Measurements from ENCODE around the gene SLC13A5. TPM values are rescaled to one million over a fixed set of nuclear protein-coding genes. Genes with fewer than 3 reads are reported as not detected.

Gene SLC13A5
- total and polyA plus RNA-seq, 5 experiments from 2014 or later: 0.43 TPM; not detected in 4

GRCh38 chr17:6708357-6708961, 4.7 kb downstream of the SLC13A5 start:
- no peak overlapping the region for H3K4me3 Mint-ChIP-seq
- H3K27ac Mint-ChIP-seq: no peak overlapping the region
- H3K9me3 Mint-ChIP-seq: no peaks in the 10 kb centered on the region
- DNase-seq (peak in 1 of 10 donors; percentile 30), ATAC-seq (no peak)
- no peaks in the 10 kb centered on the region for H3K36me3 Mint-ChIP-seq
- H3K4me1 Mint-ChIP-seq: peaks cover 7 to 15% (median 13%) of the 10 kb centered on the region in 4 donors
- peaks cover 33 to 85% (median 62%) of the 10 kb centered on the region in 5 donors for H3K27me3 Mint-ChIP-seq
- POLR2A ChIA-PET: no interaction called here

- Mint-ChIP-seq H3K4me1 (peaks cover under 1 to 6% (median 5%) of the 10 kb centered on the region in 4 donors), H3K27ac (no peak overlapping the region), H3K36me3 (no peaks in the 10 kb centered on the region), H3K9me3 (no peaks in the 10 kb centered on the region), H3K4me3 (no peak overlapping the region), H3K27me3 (peaks cover 27 to 78% (median 56%) of the 10 kb centered on the region in 5 donors)
- ATAC-seq: no peak
- POLR2A ChIA-PET: no interaction called here
- DNase-seq: peak in 1 of 10 donors; percentile 14
Observed at GRCh38 chr17:6706996-6707395, 6.2 kb downstream of the SLC13A5 start.

DNA sequence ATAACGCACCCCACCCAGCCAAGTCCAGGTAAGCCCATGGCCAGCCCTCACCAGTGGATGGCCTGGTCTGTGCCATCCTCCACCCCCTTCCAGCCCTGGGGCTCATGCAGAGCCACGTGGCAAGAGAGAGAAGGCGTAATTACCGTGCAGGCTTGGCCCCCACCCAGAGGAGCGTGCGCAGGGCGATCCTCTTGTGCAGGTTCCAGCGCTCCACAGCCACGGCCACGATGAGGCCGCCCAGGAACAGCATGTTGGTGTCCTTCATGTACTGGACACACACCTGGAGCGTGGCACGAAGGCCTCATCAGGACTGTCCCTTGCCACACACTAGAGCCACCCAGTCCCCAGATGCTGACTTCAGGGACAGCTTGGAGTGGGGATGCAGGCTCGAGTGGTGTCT, 6.7 kb downstream of the SLC13A5 start:
- no peak for ATAC-seq
- no peak overlapping the region for H3K27ac Mint-ChIP-seq
- H3K4me3 Mint-ChIP-seq: no peak overlapping the region
- DNase-seq: no peak
- no peaks in the 10 kb centered on the region for H3K9me3 Mint-ChIP-seq
- no peaks in the 10 kb centered on the region for H3K36me3 Mint-ChIP-seq
- peaks cover 24 to 73% (median 51%) of the 10 kb centered on the region in 5 donors for H3K27me3 Mint-ChIP-seq
- POLR2A ChIA-PET: no interaction called here
- peaks cover 0 to 5% (median 3%) of the 10 kb centered on the region in 4 donors for H3K4me1 Mint-ChIP-seq

GRCh38 chr17:6704470-6705052, 8.6 kb downstream of the SLC13A5 start:
- ATAC-seq (no peak), DNase-seq (peak in 1 of 10 donors; percentile 8)
- Mint-ChIP-seq H3K9me3 (no peaks in the 10 kb centered on the region), H3K27ac (peak overlapping the region in 1 of 10 donors; percentile 46), H3K27me3 (peaks cover 16 to 53% (median 36%) of the 10 kb centered on the region in 5 donors), H3K4me3 (no peak overlapping the region), H3K4me1 (peaks cover 0 to 4% (median 2%) of the 10 kb centered on the region in 4 donors), H3K36me3 (no peaks in the 10 kb centered on the region)
- POLR2A ChIA-PET: no interaction called here

- ATAC-seq (no peak), DNase-seq (peak in 1 of 10 donors; percentile 44)
- Mint-ChIP-seq H3K36me3 (no peaks in the 10 kb centered on the region), H3K4me3 (no peak overlapping the region), H3K4me1 (peaks cover 0 to 4% (median 2%) of the 10 kb centered on the region in 4 donors), H3K27me3 (peaks cover 13 to 45% (median 29%) of the 10 kb centered on the region in 5 donors), H3K9me3 (no peaks in the 10 kb centered on the region), H3K27ac (no peak overlapping the region)
- POLR2A ChIA-PET: no interaction called here
Observed at GRCh38 chr17:6703751-6704150, 9.4 kb downstream of the SLC13A5 start.

GRCh38 chr17:6702567-6703215, 10.5 kb downstream of the SLC13A5 start:
- Mint-ChIP-seq H3K4me3 (no peak overlapping the region), H3K4me1 (peaks cover 0 to 4% (median 2%) of the 10 kb centered on the region in 4 donors), H3K27ac (no peak overlapping the region), H3K27me3 (peaks cover 6 to 35% (median 20%) of the 10 kb centered on the region in 5 donors), H3K9me3 (no peaks in the 10 kb centered on the region), H3K36me3 (no peaks in the 10 kb centered on the region)
- DNase-seq (no peak), ATAC-seq (no peak)
- POLR2A ChIA-PET: no interaction called here

GRCh38 chr17:6701719-6702118, 11.4 kb downstream of the SLC13A5 start:
- Mint-ChIP-seq H3K27ac (no peak overlapping the region), H3K9me3 (no peaks in the 10 kb centered on the region), H3K27me3 (peaks cover under 1 to 25% (median 13%) of the 10 kb centered on the region in 5 donors), H3K4me1 (peaks cover 0 to 4% (median 2%) of the 10 kb centered on the region in 4 donors), H3K36me3 (no peaks in the 10 kb centered on the region), H3K4me3 (no peak overlapping the region)
- ATAC-seq: peak; percentile 61 to 70
- DNase-seq: peak in 9 of 10 donors; percentile 15 to 68 (median 25)
- POLR2A ChIA-PET: no interaction called here

GRCh38 chr17:6700948-6701307, 12.2 kb downstream of the SLC13A5 start:
- Mint-ChIP-seq H3K4me1 (peaks cover 0 to 4% (median 2%) of the 10 kb centered on the region in 4 donors), H3K27ac (no peak overlapping the region), H3K9me3 (no peaks in the 10 kb centered on the region), H3K36me3 (no peaks in the 10 kb centered on the region), H3K4me3 (no peak overlapping the region), H3K27me3 (peaks cover 0 to 29% (median 12%) of the 10 kb centered on the region in 5 donors)
- DNase-seq (peak in 1 of 10 donors; percentile 11), ATAC-seq (no peak)
- POLR2A ChIA-PET: no interaction called here

DNA sequence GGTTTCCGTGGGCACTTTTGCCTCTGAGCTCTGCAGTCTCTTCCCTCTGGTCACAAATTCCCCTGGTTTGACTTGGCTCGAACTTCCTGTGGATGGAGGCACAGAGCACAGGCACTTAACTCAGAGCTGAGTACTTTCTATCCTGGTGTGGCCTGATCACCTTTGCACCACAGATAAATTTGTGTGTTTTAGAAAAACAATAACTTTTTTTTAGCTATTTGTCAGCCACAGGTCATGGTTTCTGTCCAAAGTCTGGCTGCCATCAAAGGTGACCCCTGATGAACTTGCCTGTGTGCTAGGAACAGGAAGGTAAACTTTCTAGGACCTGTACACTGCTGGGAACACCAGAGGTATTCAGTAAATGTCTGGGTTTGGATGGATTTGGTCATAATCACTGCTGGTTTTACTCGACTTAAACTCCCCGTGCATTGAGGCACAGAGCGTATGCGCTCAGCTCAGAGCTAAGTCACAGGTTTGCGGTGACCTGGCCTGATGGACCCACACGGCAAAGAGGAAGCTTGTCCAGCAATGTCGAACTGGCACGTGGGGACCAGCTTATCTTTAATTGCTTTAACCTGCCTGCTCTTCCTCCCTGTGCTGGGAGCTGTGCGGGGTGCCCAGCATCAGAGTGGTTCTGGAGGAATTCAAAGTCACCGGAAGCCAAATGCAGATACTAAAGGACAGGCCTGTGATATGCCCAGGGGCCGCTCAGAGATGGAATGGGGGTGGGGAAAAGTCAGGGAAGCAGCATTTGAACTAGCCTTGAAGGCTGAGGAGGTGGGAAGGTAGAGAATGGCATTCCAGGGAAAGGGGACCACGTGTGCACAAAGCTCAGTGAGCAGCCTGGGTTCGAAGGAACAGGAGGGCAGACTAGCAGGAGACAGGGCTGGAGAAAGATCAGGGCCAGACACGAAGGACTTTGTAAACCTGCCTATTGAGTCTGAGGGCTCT, 12.9 kb downstream of the SLC13A5 start:
- ATAC-seq (no peak), DNase-seq (peak in 1 of 10 donors; percentile 19)
- POLR2A ChIA-PET: no interaction called here
- peaks cover 0 to 31% (median 13%) of the 10 kb centered on the region in 5 donors for H3K27me3 Mint-ChIP-seq
- peaks cover 0 to 4% (median 2%) of the 10 kb centered on the region in 4 donors for H3K4me1 Mint-ChIP-seq
- H3K27ac Mint-ChIP-seq: no peak overlapping the region
- H3K36me3 Mint-ChIP-seq: no peaks in the 10 kb centered on the region
- no peak overlapping the region for H3K4me3 Mint-ChIP-seq
- H3K9me3 Mint-ChIP-seq: no peaks in the 10 kb centered on the region

DNA sequence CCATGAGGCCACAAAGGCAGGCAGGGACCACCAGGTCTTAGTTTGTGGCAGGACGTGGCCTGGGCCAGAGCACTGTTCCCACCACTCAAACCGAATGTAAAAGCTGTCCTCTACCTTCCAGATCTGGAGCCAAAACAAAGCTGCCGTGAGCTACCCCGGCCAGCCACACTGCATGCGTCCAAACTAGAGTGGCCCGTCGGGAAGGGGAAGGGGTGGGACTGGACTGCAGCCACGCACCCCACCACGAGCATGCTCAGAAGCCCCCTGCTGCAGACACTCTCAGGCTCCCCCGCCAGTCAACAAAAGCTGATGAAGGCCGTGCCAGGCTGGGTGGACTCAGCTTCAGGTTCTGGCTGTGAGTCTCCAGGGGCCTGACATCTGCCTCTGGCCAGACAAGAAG, 15.2 kb downstream of the SLC13A5 start:
- H3K9me3 Mint-ChIP-seq: no peaks in the 10 kb centered on the region
- no peak overlapping the region for H3K27ac Mint-ChIP-seq
- ATAC-seq (no peak), DNase-seq (peak in 1 of 10 donors; percentile 34)
- no peak overlapping the region for H3K4me3 Mint-ChIP-seq
- peaks cover 0 to 4% (median under 1%) of the 10 kb centered on the region in 4 donors for H3K4me1 Mint-ChIP-seq
- no peaks in the 10 kb centered on the region for H3K36me3 Mint-ChIP-seq
- POLR2A ChIA-PET: no interaction called here
- peaks cover 6 to 29% (median 10%) of the 10 kb centered on the region in 5 donors for H3K27me3 Mint-ChIP-seq

DNA sequence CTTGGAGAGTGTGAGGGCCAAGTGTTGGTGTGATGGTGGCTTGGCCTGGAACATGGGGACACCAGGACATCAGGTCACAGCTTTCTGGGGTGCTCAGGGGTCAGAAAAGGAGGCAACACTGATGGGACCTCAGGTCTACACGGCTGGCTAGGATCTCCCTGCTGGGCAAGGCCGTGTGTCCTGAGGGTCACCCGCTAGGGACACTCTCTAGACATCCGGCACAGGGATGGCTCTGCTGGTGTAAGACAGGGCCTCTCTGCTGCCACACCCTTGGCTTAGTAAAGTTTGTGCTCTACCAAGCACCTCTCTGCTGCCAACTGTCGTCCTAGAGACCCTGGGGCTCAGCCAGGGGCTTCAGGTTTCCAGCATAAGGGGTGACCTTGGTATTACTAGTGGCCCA, 16.3 kb downstream of the SLC13A5 start:
- peaks cover 10 to 37% (median 18%) of the 10 kb centered on the region in 5 donors for H3K27me3 Mint-ChIP-seq
- H3K27ac Mint-ChIP-seq: no peak overlapping the region
- ATAC-seq: no peak
- H3K4me1 Mint-ChIP-seq: peaks cover 0 to 1% (median 0%) of the 10 kb centered on the region in 4 donors
- no peaks in the 10 kb centered on the region for H3K36me3 Mint-ChIP-seq
- H3K4me3 Mint-ChIP-seq: no peak overlapping the region
- DNase-seq: peak in 1 of 10 donors; percentile 21
- POLR2A ChIA-PET: no interaction called here
- no peaks in the 10 kb centered on the region for H3K9me3 Mint-ChIP-seq

DNA sequence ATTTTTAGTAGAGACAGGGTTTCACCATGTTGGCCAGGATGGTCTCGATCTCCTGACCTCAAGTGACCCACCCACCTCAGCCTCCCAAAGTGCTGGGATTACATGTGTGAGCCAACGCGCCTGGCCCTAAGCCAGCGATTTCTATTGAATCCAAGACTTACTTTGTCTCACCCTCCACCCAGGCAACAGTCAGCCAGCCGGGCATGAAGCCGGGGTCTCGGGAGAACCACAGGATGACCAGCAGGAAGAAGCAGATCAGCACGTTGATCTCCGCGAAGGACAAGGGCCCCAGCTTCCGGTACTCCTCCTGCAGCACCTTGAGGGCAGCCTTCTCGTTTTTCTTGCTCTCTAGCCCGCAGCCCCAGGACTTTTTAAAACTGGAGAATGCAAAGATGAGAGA, 17.6 kb downstream of the SLC13A5 start:
- Mint-ChIP-seq H3K9me3 (no peaks in the 10 kb centered on the region), H3K36me3 (no peaks in the 10 kb centered on the region), H3K4me3 (no peak overlapping the region), H3K4me1 (peaks cover 0 to 2% (median 0%) of the 10 kb centered on the region in 4 donors), H3K27me3 (peaks cover 15 to 51% (median 26%) of the 10 kb centered on the region in 5 donors), H3K27ac (no peak overlapping the region)
- DNase-seq (peak in 1 of 10 donors; percentile 53), ATAC-seq (no peak)
- POLR2A ChIA-PET: no interaction called here

Measured in naive thymus-derived CD8-positive, alpha-beta T cell (primary cell).